MCF 10A (cell line): ENCODE results near the gene PDLIM3. TPM values are rescaled to one million over a fixed set of nuclear protein-coding genes. Genes with fewer than 3 reads are reported as not detected.

Experiments used
- BruUV-seq: library from RNA; stranded (reverse); fragments of 400-500 nt; replicated peaks from 2 replicates; lab custom pipeline; 2021; lab: Mats Ljungman, UMichigan
- CTCF ChIA-PET: fragments of 300-600 bp; sonication (Branson Sonifier 250); formaldehyde crosslinking; extraction: SDS; loops from one replicate; lab custom pipeline; 2021; ENCODE audit warnings: antibody characterized with exemption, inconsistent platforms; lab: Yijun Ruan, JAX
- POLR2A ChIA-PET: fragments of 300-600, 350-650 bp; sonication (Branson Sonifier 250); formaldehyde crosslinking; extraction: SDS; loops from one replicate; lab custom pipeline; 2020; ENCODE audit warnings: antibody characterized with exemption, inconsistent platforms; lab: Yijun Ruan, JAX
- DNase-seq: peaks from one replicate; pipeline ENCODE4 v3.0.0-alpha.2; 2018; ENCODE audit not compliant: unreplicated experiment
- H3K27ac Mint-ChIP-seq: one replicate; pipeline ENCODE4 v1.8.0; 2022; ENCODE audit warnings: mild to moderate bottlenecking, low read depth, mixed read lengths; ENCODE audit not compliant: unreplicated experiment
- H3K27me3 Mint-ChIP-seq: one replicate; pipeline ENCODE4 v1.8.0; 2022; ENCODE audit warnings: mixed read lengths; ENCODE audit not compliant: insufficient read depth, unreplicated experiment
- H3K36me3 Mint-ChIP-seq: one replicate; pipeline ENCODE4 v1.8.0; 2022; ENCODE audit warnings: mild to moderate bottlenecking, moderate library complexity, mixed read lengths; ENCODE audit not compliant: insufficient read depth, unreplicated experiment
- H3K4me1 Mint-ChIP-seq: one replicate; pipeline ENCODE4 v1.8.0; 2022; ENCODE audit warnings: mixed read lengths; ENCODE audit not compliant: insufficient read depth, unreplicated experiment
- H3K4me3 Mint-ChIP-seq: one replicate; pipeline ENCODE4 v1.8.0; 2022; ENCODE audit warnings: mild to moderate bottlenecking, moderate library complexity, mixed read lengths; ENCODE audit not compliant: unreplicated experiment
- H3K9me3 Mint-ChIP-seq: one replicate; pipeline ENCODE4 v1.8.0; 2022; ENCODE audit warnings: mixed read lengths; ENCODE audit not compliant: unreplicated experiment
- CTCF ChIP-seq: fragments of 200-600 bp; IDR thresholded peaks from one replicate; pipeline ENCODE4 v1.8.0; 2022; ENCODE audit warnings: antibody characterized with exemption, mild to moderate bottlenecking; ENCODE audit not compliant: unreplicated experiment
- intact Hi-C: fragments of 100-400 bp; cut with micrococcal nuclease; formaldehyde crosslinking; loops from 2 replicates; pipeline ENCODE4 v1.14.1; 2022
- total RNA-seq: library from RNA; stranded (reverse); gene quantifications from 2 replicates; pipeline ENCODE4 v1.2.3, GENCODE V29; 2022

PDLIM3 gene
- total RNA-seq, 1 experiment from 2014 or later = 0.30 TPM

DNA sequence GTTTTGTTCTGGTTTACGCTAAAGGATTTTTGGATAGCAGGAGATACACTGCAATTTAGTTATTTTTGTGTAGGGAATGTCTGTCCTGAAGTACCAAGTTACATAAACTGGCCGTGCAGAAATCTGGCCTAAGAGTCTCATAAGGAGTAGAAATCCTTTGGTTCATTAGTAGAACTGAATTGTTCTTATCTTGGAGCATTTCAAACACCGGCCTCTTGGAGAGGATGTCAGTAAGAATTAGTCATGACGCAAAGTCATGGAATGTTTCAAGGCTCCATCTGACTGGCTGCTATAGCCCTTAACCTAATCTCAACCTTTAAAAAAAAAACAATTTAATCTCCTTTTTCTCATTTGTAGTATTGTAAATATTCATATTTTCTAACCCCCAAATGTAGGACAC lies 15.2 kb downstream of the PDLIM3 start:
- POLR2A ChIA-PET = no interaction called here
- no peak overlapping the region for H3K27ac Mint-ChIP-seq
- intact Hi-C loops = no loop called here
- CTCF ChIA-PET = interaction anchor here (0.5 kb wide), 1 partner anchor 78 kb away, joined by 3 read pairs; no protein-coding TSS in a partner anchor
- H3K9me3 Mint-ChIP-seq = no peaks in the 10 kb centered on the region
- no peak for DNase-seq
- H3K4me3 Mint-ChIP-seq = no peak overlapping the region
- no peaks in the 10 kb centered on the region for H3K4me1 Mint-ChIP-seq
- H3K27me3 Mint-ChIP-seq = no peaks in the 10 kb centered on the region
- no TSS peak for BruUV-seq
- H3K36me3 Mint-ChIP-seq = no peaks in the 10 kb centered on the region
- no peak for TF ChIP-seq CTCF

DNA sequence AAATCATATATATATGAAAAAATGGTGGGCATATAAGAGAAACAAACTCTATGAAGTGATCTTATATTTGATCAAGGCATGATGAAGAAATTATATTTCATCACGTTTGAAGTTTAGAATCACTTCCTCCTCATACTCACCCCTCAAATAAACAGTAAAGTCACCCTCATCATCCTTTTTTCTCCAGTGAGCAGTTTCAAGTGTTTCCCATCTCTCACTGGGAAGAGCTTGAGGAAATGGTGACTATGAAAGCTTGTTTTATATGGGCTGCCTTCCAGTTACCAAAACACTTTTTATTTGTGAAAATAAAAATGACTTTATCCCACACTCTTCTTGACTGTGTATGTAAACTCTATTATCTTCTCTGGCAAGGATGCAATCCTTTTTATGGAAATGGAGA lies 16.8 kb downstream of the PDLIM3 start:
- ChIA-PET CTCF (interaction anchor here (0.6 to 1.0 kb wide), 4 partner anchors 11 to 593 kb away, joined by 3 read pairs; no protein-coding TSS in a partner anchor), POLR2A (no interaction called here)
- no peak overlapping the region for H3K27ac Mint-ChIP-seq
- TF ChIP-seq CTCF = no peak
- no peaks in the 10 kb centered on the region for H3K36me3 Mint-ChIP-seq
- no peaks in the 10 kb centered on the region for H3K9me3 Mint-ChIP-seq
- intact Hi-C loops = no loop called here
- H3K27me3 Mint-ChIP-seq = no peaks in the 10 kb centered on the region
- no TSS peak for BruUV-seq
- DNase-seq = no peak
- H3K4me1 Mint-ChIP-seq = no peaks in the 10 kb centered on the region
- H3K4me3 Mint-ChIP-seq = no peak overlapping the region

GRCh38 chr4:185518069-185518468 lies 17.2 kb downstream of the PDLIM3 start:
- TF ChIP-seq CTCF = no peak
- Mint-ChIP-seq H3K9me3 (no peaks in the 10 kb centered on the region), H3K27me3 (no peaks in the 10 kb centered on the region), H3K27ac (no peak overlapping the region), H3K4me3 (no peak overlapping the region), H3K36me3 (no peaks in the 10 kb centered on the region), H3K4me1 (no peaks in the 10 kb centered on the region)
- intact Hi-C loops = no loop called here
- ChIA-PET CTCF (interaction anchor here (0.8 kb wide), 1 partner anchor 80 kb away, joined by 3 read pairs; no protein-coding TSS in a partner anchor), POLR2A (no interaction called here)
- no peak for DNase-seq
- no TSS peak for BruUV-seq

GRCh38 chr4:185515248-185515647 lies 20.1 kb downstream of the PDLIM3 start:
- Mint-ChIP-seq H3K4me1 (no peaks in the 10 kb centered on the region), H3K27me3 (no peaks in the 10 kb centered on the region), H3K36me3 (no peaks in the 10 kb centered on the region), H3K9me3 (no peaks in the 10 kb centered on the region), H3K4me3 (no peak overlapping the region), H3K27ac (no peak overlapping the region)
- no peak for DNase-seq
- CTCF ChIA-PET = no interaction called here
- POLR2A ChIA-PET = no interaction called here
- intact Hi-C loops = no loop called here
- no TSS peak for BruUV-seq
- no peak for TF ChIP-seq CTCF
